ENCODE measurements around the gene GSC. TPM values are rescaled to one million over a fixed set of nuclear protein-coding genes. Genes with fewer than 3 reads are reported as not detected.
"Not testable (repeated sequence)": the region's sequence is repeated elsewhere in the genome, so short reads cannot be mapped to it uniquely, and the experiment has no call there.

The GSC gene
- total and polyA plus RNA-seq, 5 donors from 2014 or later, result not detected

- H3K9me3 Mint-ChIP-seq, result no peaks in the 10 kb centered on the region
- no peak for DNase-seq
- no peaks in the 10 kb centered on the region for H3K9me3 ChIP-seq (ENCODE audit: control insufficient read depth in 2 of 2, low read length in 2 of 2)
- H3K27ac ChIP-seq (ENCODE audit: insufficient read depth, low read length, poor library complexity, severe bottlenecking), result no peak overlapping the region
- H3K4me3 Mint-ChIP-seq, result no peak overlapping the region
- no peaks in the 10 kb centered on the region for H3K36me3 ChIP-seq (ENCODE audit: control insufficient read depth, insufficient read depth, low read length)
- ATAC-seq (ENCODE audit: low read depth in 2 of 2), result no peak
- H3K4me1 Mint-ChIP-seq, result no peaks in the 10 kb centered on the region
- peaks cover 15% of the 10 kb centered on the region for H3K27me3 Mint-ChIP-seq
- H3K27me3 ChIP-seq (ENCODE audit: control insufficient read depth, insufficient read depth, low read length), result no peaks in the 10 kb centered on the region
- no peaks in the 10 kb centered on the region for H3K36me3 Mint-ChIP-seq
- H3K4me1 ChIP-seq (ENCODE audit: control insufficient read depth, insufficient read depth, low read length, poor library complexity, severe bottlenecking), result no peaks in the 10 kb centered on the region
- no peak overlapping the region for H3K27ac Mint-ChIP-seq
- H3K4me3 ChIP-seq (ENCODE audit: low read depth, low read length), result no peak overlapping the region
These were observed 41.0 kb downstream of the GSC start for GRCh38 chr14:94728950-94729349.

GRCh38 chr14:94728440-94728839 is 41.5 kb downstream of the GSC start:
- not testable (repeated sequence) for H3K4me3 Mint-ChIP-seq; H3K27ac Mint-ChIP-seq; H3K9me3 Mint-ChIP-seq; H3K27ac ChIP-seq (ENCODE audit: insufficient read depth, low read length, poor library complexity, severe bottlenecking); H3K4me3 ChIP-seq (ENCODE audit: low read depth, low read length); H3K4me1 ChIP-seq (ENCODE audit: control insufficient read depth, insufficient read depth, low read length, poor library complexity, severe bottlenecking); H3K9me3 ChIP-seq (ENCODE audit: control insufficient read depth in 2 of 2, low read length in 2 of 2); DNase-seq; H3K4me1 Mint-ChIP-seq; ATAC-seq (ENCODE audit: low read depth in 2 of 2); H3K36me3 ChIP-seq (ENCODE audit: control insufficient read depth, insufficient read depth, low read length); H3K36me3 Mint-ChIP-seq; H3K27me3 ChIP-seq (ENCODE audit: control insufficient read depth, insufficient read depth, low read length)
- peaks cover 15% of the 10 kb centered on the region for H3K27me3 Mint-ChIP-seq

- not testable (repeated sequence) for H3K27ac ChIP-seq (ENCODE audit: insufficient read depth, low read length, poor library complexity, severe bottlenecking); H3K4me1 ChIP-seq (ENCODE audit: control insufficient read depth, insufficient read depth, low read length, poor library complexity, severe bottlenecking); H3K9me3 ChIP-seq (ENCODE audit: control insufficient read depth in 2 of 2, low read length in 2 of 2); H3K4me1 Mint-ChIP-seq; H3K4me3 ChIP-seq (ENCODE audit: low read depth, low read length); H3K36me3 Mint-ChIP-seq; ATAC-seq (ENCODE audit: low read depth in 2 of 2); DNase-seq; H3K27me3 ChIP-seq (ENCODE audit: control insufficient read depth, insufficient read depth, low read length); H3K27ac Mint-ChIP-seq; H3K36me3 ChIP-seq (ENCODE audit: control insufficient read depth, insufficient read depth, low read length); H3K4me3 Mint-ChIP-seq; H3K9me3 Mint-ChIP-seq
- H3K27me3 Mint-ChIP-seq, result peaks cover 15% of the 10 kb centered on the region
These were observed 43.3 kb downstream of the GSC start for GRCh38 chr14:94726649-94727048.

- DNase-seq (no peak), ATAC-seq (ENCODE audit: low read depth in 2 of 2) (no peak)
- no peaks in the 10 kb centered on the region for H3K9me3 ChIP-seq (ENCODE audit: control insufficient read depth in 2 of 2, low read length in 2 of 2)
- no peak overlapping the region for H3K27ac Mint-ChIP-seq
- H3K4me1 ChIP-seq (ENCODE audit: control insufficient read depth, insufficient read depth, low read length, poor library complexity, severe bottlenecking), result no peaks in the 10 kb centered on the region
- H3K27ac ChIP-seq (ENCODE audit: insufficient read depth, low read length, poor library complexity, severe bottlenecking), result no peak overlapping the region
- H3K36me3 Mint-ChIP-seq, result no peaks in the 10 kb centered on the region
- H3K36me3 ChIP-seq (ENCODE audit: control insufficient read depth, insufficient read depth, low read length), result no peaks in the 10 kb centered on the region
- H3K9me3 Mint-ChIP-seq, result no peaks in the 10 kb centered on the region
- H3K4me3 Mint-ChIP-seq, result no peak overlapping the region
- no peak overlapping the region for H3K4me3 ChIP-seq (ENCODE audit: low read depth, low read length)
- peaks cover 10% of the 10 kb centered on the region for H3K27me3 Mint-ChIP-seq
- H3K27me3 ChIP-seq (ENCODE audit: control insufficient read depth, insufficient read depth, low read length), result no peaks in the 10 kb centered on the region
- H3K4me1 Mint-ChIP-seq, result no peaks in the 10 kb centered on the region
These were observed 44.9 kb downstream of the GSC start for GRCh38 chr14:94724993-94725392.

- Mint-ChIP-seq H3K4me3 (no peak overlapping the region), H3K36me3 (no peaks in the 10 kb centered on the region), H3K27me3 (peaks cover 10% of the 10 kb centered on the region), H3K9me3 (no peaks in the 10 kb centered on the region), H3K4me1 (no peaks in the 10 kb centered on the region), H3K27ac (no peak overlapping the region)
- no peaks in the 10 kb centered on the region for H3K9me3 ChIP-seq (ENCODE audit: control insufficient read depth in 2 of 2, low read length in 2 of 2)
- H3K27ac ChIP-seq (ENCODE audit: insufficient read depth, low read length, poor library complexity, severe bottlenecking), result no peak overlapping the region
- no peaks in the 10 kb centered on the region for H3K4me1 ChIP-seq (ENCODE audit: control insufficient read depth, insufficient read depth, low read length, poor library complexity, severe bottlenecking)
- H3K27me3 ChIP-seq (ENCODE audit: control insufficient read depth, insufficient read depth, low read length), result no peaks in the 10 kb centered on the region
- no peaks in the 10 kb centered on the region for H3K36me3 ChIP-seq (ENCODE audit: control insufficient read depth, insufficient read depth, low read length)
- H3K4me3 ChIP-seq (ENCODE audit: low read depth, low read length), result no peak overlapping the region
- DNase-seq (no peak), ATAC-seq (ENCODE audit: low read depth in 2 of 2) (no peak)
These were observed 47.5 kb downstream of the GSC start for GRCh38 chr14:94722397-94722796.

Other genes starting within 250 kb of the GSC start
- gene SERPINA4, start 208.7 kb downstream of the GSC start, total RNA-seq, result not detected
- not detected for gene SERPINA4, start 208.7 kb downstream of the GSC start, polyA plus RNA-seq
- gene SERPINA5, start 188.7 kb downstream of the GSC start, total RNA-seq, result not detected
- gene SERPINA5, start 188.7 kb downstream of the GSC start, polyA plus RNA-seq, result not detected
- not detected for gene SERPINA3, start 157.7 kb downstream of the GSC start, total RNA-seq
- gene SERPINA3, start 157.7 kb downstream of the GSC start, polyA plus RNA-seq, result not detected

Data from CD4-positive, CD25-positive, alpha-beta regulatory T cell (primary cell).